ENCODE measurements around the gene EEF2.

EEF2 gene

GRCh38 chr19:4025317-4025716 lies 40.1 kb upstream of the EEF2 start:
- Histone ChIP-seq H3K27me3 (ENCODE audit: insufficient read depth, low read length) (no peaks in the 10 kb centered on the region), H3K4me3 (ENCODE audit: low read length) (no peak overlapping the region), H3K9ac (ENCODE audit: low read depth, low read length) (no peak overlapping the region), H3K4me1 (ENCODE audit: insufficient read depth, low read length) (no peaks in the 10 kb centered on the region), H3K36me3 (ENCODE audit: insufficient read depth, low read length) (peaks cover 30% of the 10 kb centered on the region), H3K27ac (ENCODE audit: low read depth, low read length) (no peak overlapping the region), H3K9me3 (ENCODE audit: insufficient read depth, low read depth, low read length) (no peaks in the 10 kb centered on the region)
- WGBS: 72% methylated on average over 11 of the region's 11 CpGs

- peaks cover 22% of the 10 kb centered on the region for H3K36me3 ChIP-seq (ENCODE audit: insufficient read depth, low read length)
Measured at GRCh38 chr19:4023600-4024398, 38.5 kb upstream of the EEF2 start.

GRCh38 chr19:4019578-4019977 lies 34.3 kb upstream of the EEF2 start:
- Histone ChIP-seq H3K9me3 (ENCODE audit: insufficient read depth, low read depth, low read length) (no peaks in the 10 kb centered on the region), H3K4me1 (ENCODE audit: insufficient read depth, low read length) (no peaks in the 10 kb centered on the region), H3K27ac (ENCODE audit: low read depth, low read length) (no peak overlapping the region), H3K36me3 (ENCODE audit: insufficient read depth, low read length) (peaks cover 36% of the 10 kb centered on the region), H3K27me3 (ENCODE audit: insufficient read depth, low read length) (no peaks in the 10 kb centered on the region), H3K4me3 (ENCODE audit: low read length) (no peak overlapping the region), H3K9ac (ENCODE audit: low read depth, low read length) (no peak overlapping the region)
- 95% methylated on average over 14 of the region's 17 CpGs for WGBS

More at GRCh38 chr19:4023600-4024398, 38.5 kb upstream of the EEF2 start:
- H3K4me3 ChIP-seq (ENCODE audit: low read length): no peak overlapping the region
- H3K9me3 ChIP-seq (ENCODE audit: insufficient read depth, low read depth, low read length): no peaks in the 10 kb centered on the region
- 94% methylated on average over 34 of the region's 34 CpGs for WGBS
- H3K27me3 ChIP-seq (ENCODE audit: insufficient read depth, low read length): no peaks in the 10 kb centered on the region
- H3K9ac ChIP-seq (ENCODE audit: low read depth, low read length): no peak overlapping the region
- no peaks in the 10 kb centered on the region for H3K4me1 ChIP-seq (ENCODE audit: insufficient read depth, low read length)
- H3K27ac ChIP-seq (ENCODE audit: low read depth, low read length): no peak overlapping the region

- H3K27ac ChIP-seq (ENCODE audit: low read depth, low read length): no peak overlapping the region
- WGBS: 93% methylated on average over 19 of the region's 19 CpGs
- H3K4me1 ChIP-seq (ENCODE audit: insufficient read depth, low read length): no peaks in the 10 kb centered on the region
- H3K9ac ChIP-seq (ENCODE audit: low read depth, low read length): no peak overlapping the region
- H3K27me3 ChIP-seq (ENCODE audit: insufficient read depth, low read length): no peaks in the 10 kb centered on the region
- no peaks in the 10 kb centered on the region for H3K9me3 ChIP-seq (ENCODE audit: insufficient read depth, low read depth, low read length)
- no peak overlapping the region for H3K4me3 ChIP-seq (ENCODE audit: low read length)
- H3K36me3 ChIP-seq (ENCODE audit: insufficient read depth, low read length): peaks cover 35% of the 10 kb centered on the region
Measured at GRCh38 chr19:4018775-4019504, 33.7 kb upstream of the EEF2 start.

GRCh38 chr19:4018140-4018613 lies 32.9 kb upstream of the EEF2 start:
- no peak overlapping the region for H3K4me3 ChIP-seq (ENCODE audit: low read length)
- H3K27me3 ChIP-seq (ENCODE audit: insufficient read depth, low read length): no peaks in the 10 kb centered on the region
- H3K36me3 ChIP-seq (ENCODE audit: insufficient read depth, low read length): peaks cover 38% of the 10 kb centered on the region
- no peak overlapping the region for H3K9ac ChIP-seq (ENCODE audit: low read depth, low read length)
- H3K9me3 ChIP-seq (ENCODE audit: insufficient read depth, low read depth, low read length): no peaks in the 10 kb centered on the region
- no peak overlapping the region for H3K27ac ChIP-seq (ENCODE audit: low read depth, low read length)
- H3K4me1 ChIP-seq (ENCODE audit: insufficient read depth, low read length): no peaks in the 10 kb centered on the region
- 93% methylated on average over 22 of the region's 22 CpGs for WGBS

- no peak overlapping the region for H3K4me3 ChIP-seq (ENCODE audit: low read length)
- no peaks in the 10 kb centered on the region for H3K4me1 ChIP-seq (ENCODE audit: insufficient read depth, low read length)
- peaks cover 48% of the 10 kb centered on the region for H3K36me3 ChIP-seq (ENCODE audit: insufficient read depth, low read length)
- H3K27ac ChIP-seq (ENCODE audit: low read depth, low read length): no peak overlapping the region
- 97% methylated on average over 15 of the region's 15 CpGs for WGBS
- H3K9ac ChIP-seq (ENCODE audit: low read depth, low read length): no peak overlapping the region
- H3K9me3 ChIP-seq (ENCODE audit: insufficient read depth, low read depth, low read length): no peaks in the 10 kb centered on the region
- H3K27me3 ChIP-seq (ENCODE audit: insufficient read depth, low read length): no peaks in the 10 kb centered on the region
Measured at GRCh38 chr19:4016903-4017638, 31.8 kb upstream of the EEF2 start.

- H3K27ac ChIP-seq (ENCODE audit: low read depth, low read length): no peak overlapping the region
- peaks cover 48% of the 10 kb centered on the region for H3K36me3 ChIP-seq (ENCODE audit: insufficient read depth, low read length)
- H3K27me3 ChIP-seq (ENCODE audit: insufficient read depth, low read length): no peaks in the 10 kb centered on the region
- 94% methylated on average over 12 of the region's 12 CpGs for WGBS
- H3K4me3 ChIP-seq (ENCODE audit: low read length): no peak overlapping the region
- H3K9me3 ChIP-seq (ENCODE audit: insufficient read depth, low read depth, low read length): no peaks in the 10 kb centered on the region
- H3K4me1 ChIP-seq (ENCODE audit: insufficient read depth, low read length): no peaks in the 10 kb centered on the region
- no peak overlapping the region for H3K9ac ChIP-seq (ENCODE audit: low read depth, low read length)
Measured at GRCh38 chr19:4016486-4016885, 31.2 kb upstream of the EEF2 start.

GRCh38 chr19:4015705-4016402 lies 30.6 kb upstream of the EEF2 start:
- no peaks in the 10 kb centered on the region for H3K9me3 ChIP-seq (ENCODE audit: insufficient read depth, low read depth, low read length)
- 94% methylated on average over 37 of the region's 37 CpGs for WGBS
- H3K36me3 ChIP-seq (ENCODE audit: insufficient read depth, low read length): peaks cover 54% of the 10 kb centered on the region
- no peaks in the 10 kb centered on the region for H3K4me1 ChIP-seq (ENCODE audit: insufficient read depth, low read length)
- H3K27me3 ChIP-seq (ENCODE audit: insufficient read depth, low read length): no peaks in the 10 kb centered on the region
- H3K9ac ChIP-seq (ENCODE audit: low read depth, low read length): no peak overlapping the region
- H3K27ac ChIP-seq (ENCODE audit: low read depth, low read length): no peak overlapping the region
- no peak overlapping the region for H3K4me3 ChIP-seq (ENCODE audit: low read length)

- Histone ChIP-seq H3K27ac (ENCODE audit: low read depth, low read length) (no peak overlapping the region), H3K9me3 (ENCODE audit: insufficient read depth, low read depth, low read length) (no peaks in the 10 kb centered on the region), H3K36me3 (ENCODE audit: insufficient read depth, low read length) (peaks cover 57% of the 10 kb centered on the region), H3K4me3 (ENCODE audit: low read length) (no peak overlapping the region), H3K9ac (ENCODE audit: low read depth, low read length) (no peak overlapping the region), H3K27me3 (ENCODE audit: insufficient read depth, low read length) (no peaks in the 10 kb centered on the region), H3K4me1 (ENCODE audit: insufficient read depth, low read length) (no peaks in the 10 kb centered on the region)
- 88% methylated on average over 25 of the region's 25 CpGs for WGBS
Measured at GRCh38 chr19:4014541-4015491, 29.6 kb upstream of the EEF2 start.
